NB4 (cell line): Measurements from ENCODE around the gene C12orf56.

Experiments used
- DNase-seq: peaks from one replicate; pipeline ENCODE4 v3.0.0; 2010; ENCODE audit warnings: low read depth
- H3K4me3 ChIP-seq: one replicate; pipeline ENCODE4 v1.5.1; 2011; ENCODE audit warnings: mild to moderate bottlenecking, low read depth, low read length, moderate library complexity
- MAX ChIP-seq: IDR thresholded peaks from 2 replicates; pipeline ENCODE4 v1.6.1; 2011; ENCODE audit warnings: low read depth, low read length
- MYC ChIP-seq: IDR thresholded peaks from 2 replicates; pipeline ENCODE4 v1.6.1; 2011; ENCODE audit warnings: low read depth, low read length
- POLR2A ChIP-seq: IDR thresholded peaks from 2 replicates; pipeline ENCODE4 v1.6.1; 2011; ENCODE audit warnings: mild to moderate bottlenecking; ENCODE audit not compliant: insufficient read length; ENCODE audit errors: extremely low read depth
- TF ChIP-seq, protein P1 (sequence below): IDR thresholded peaks from one replicate; pipeline ENCODE4 v1.5.1; 2012; ENCODE audit warnings: low read depth, low read length

C12orf56 gene

DNA sequence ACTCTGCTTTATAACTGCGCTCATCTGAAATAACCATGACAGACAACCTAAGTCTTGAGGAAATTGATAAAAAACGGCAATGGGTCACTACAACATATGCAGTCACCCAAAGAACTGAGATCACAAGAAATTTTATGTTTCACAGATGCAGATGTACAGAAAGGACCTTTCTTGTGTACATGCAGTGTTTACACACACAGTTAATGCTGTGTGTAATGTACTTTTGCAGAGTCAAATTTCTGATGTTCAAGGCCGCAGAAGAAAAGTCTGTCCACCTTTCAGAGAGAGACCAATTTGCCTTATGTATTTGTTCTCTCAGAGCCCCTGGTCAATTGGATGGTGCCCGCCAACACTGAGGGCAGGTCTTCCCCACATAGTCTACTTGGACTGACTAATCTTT lies 38.4 kb upstream of the C12orf56 start:
- no peak for DNase-seq
- TF ChIP-seq MYC (no peak), MAX (no peak)
- TF ChIP-seq, protein P1, sequence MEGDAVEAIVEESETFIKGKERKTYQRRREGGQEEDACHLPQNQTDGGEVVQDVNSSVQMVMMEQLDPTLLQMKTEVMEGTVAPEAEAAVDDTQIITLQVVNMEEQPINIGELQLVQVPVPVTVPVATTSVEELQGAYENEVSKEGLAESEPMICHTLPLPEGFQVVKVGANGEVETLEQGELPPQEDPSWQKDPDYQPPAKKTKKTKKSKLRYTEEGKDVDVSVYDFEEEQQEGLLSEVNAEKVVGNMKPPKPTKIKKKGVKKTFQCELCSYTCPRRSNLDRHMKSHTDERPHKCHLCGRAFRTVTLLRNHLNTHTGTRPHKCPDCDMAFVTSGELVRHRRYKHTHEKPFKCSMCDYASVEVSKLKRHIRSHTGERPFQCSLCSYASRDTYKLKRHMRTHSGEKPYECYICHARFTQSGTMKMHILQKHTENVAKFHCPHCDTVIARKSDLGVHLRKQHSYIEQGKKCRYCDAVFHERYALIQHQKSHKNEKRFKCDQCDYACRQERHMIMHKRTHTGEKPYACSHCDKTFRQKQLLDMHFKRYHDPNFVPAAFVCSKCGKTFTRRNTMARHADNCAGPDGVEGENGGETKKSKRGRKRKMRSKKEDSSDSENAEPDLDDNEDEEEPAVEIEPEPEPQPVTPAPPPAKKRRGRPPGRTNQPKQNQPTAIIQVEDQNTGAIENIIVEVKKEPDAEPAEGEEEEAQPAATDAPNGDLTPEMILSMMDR = no peak
- no peak overlapping the region for H3K4me3 ChIP-seq

DNA sequence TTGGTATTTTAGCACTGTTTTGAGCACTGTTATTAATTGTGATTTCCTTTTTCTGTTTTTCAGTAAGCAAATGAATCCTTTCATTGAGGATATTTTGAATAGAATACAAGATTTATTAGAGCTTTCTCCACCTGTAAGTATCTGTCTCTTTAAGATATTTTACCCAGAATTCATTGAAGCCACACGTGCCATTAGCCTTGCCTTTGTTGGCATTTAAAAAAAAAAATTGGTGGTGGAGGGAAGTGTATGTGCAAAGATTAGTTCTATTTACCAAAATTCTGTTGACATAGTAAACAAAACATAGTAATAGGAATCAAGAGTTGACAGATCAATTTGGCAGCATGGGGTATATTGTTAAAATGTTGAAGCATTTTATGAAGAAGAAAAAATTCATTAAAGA lies 37.4 kb upstream of the C12orf56 start:
- TF ChIP-seq MYC (no peak), POLR2A (no peak), MAX (no peak)
- TF ChIP-seq, protein P1 = no peak

DNA sequence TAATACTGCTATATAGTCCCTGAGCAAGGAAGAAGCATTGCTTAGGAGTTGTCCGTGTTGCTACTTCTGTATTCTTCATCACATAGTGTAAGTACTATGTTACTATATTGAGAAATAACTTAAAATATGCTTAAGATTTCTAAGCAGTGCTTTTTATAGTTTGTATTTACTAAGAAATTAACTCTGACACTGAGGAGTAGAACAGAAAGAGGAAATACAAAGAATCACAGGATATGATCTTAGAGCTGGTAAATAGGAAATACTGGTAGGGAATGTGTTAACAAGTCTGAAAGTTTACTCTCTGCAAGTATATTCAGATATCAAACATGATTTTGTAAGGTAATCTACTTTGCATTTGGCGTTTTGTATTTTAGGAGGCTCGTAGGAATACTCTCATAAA lies 29.1 kb upstream of the C12orf56 start:
- H3K4me3 ChIP-seq = no peak overlapping the region
- no peak for DNase-seq
- no peak for TF ChIP-seq MAX
- TF ChIP-seq POLR2A = no peak
- TF ChIP-seq MYC = no peak
- TF ChIP-seq, protein P1 = no peak

More for the DNA sequence above, 37.4 kb upstream of the C12orf56 start:
- H3K4me3 ChIP-seq = no peak overlapping the region
- DNase-seq = no peak

GRCh38 chr12:64418209-64418608 lies 27.7 kb upstream of the C12orf56 start:
- TF ChIP-seq POLR2A = no peak
- no peak for TF ChIP-seq MAX
- TF ChIP-seq, protein P1 = no peak
- no peak for TF ChIP-seq MYC
- H3K4me3 ChIP-seq = no peak overlapping the region
- no peak for DNase-seq

DNA sequence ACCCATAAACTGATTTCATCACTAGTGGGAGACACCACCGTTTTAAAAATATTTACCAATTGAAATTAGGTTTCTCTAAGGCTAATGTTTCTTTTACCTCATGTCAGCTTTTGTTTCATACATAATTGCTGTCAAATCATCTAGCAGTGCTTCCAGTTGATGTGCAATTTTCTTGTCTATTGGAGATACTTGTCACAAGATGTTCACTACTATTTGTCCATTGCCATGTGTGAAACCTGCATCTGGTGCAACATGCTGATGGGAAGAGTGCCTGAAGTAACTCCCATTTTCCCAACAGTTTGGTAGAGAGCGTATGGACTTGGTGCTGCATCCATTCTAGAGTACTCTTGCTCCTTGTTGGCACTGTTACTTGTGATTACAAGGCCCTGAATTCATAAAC lies 23.3 kb upstream of the C12orf56 start:
- no peak overlapping the region for H3K4me3 ChIP-seq
- TF ChIP-seq, protein P1 = no peak
- TF ChIP-seq POLR2A = no peak
- no peak for TF ChIP-seq MAX
- no peak for TF ChIP-seq MYC
- DNase-seq = no peak

DNA sequence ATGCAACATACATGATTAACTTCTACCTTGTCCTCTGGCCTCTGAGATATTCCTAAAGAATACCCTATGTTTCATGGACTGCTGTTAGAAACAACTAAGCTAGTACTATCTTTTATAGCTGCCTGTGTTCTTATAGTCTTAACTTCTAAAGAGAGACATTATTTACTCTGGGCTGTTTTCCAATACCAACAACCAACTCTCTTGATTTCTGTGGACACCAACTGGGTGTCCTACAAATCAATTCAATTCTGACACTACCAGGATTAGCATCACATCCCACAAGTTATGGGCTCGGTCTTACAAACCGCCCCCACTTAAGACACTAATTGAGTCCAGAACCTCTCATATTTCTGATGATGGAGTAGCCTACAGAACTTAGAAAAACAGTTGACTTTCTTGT lies 21.9 kb upstream of the C12orf56 start:
- TF ChIP-seq, protein P1 = no peak
- TF ChIP-seq MAX (no peak), MYC (no peak), POLR2A (no peak)
- no peak overlapping the region for H3K4me3 ChIP-seq
- DNase-seq = no peak
